ENCODE measurements around the gene DYNC1LI2. TPM values are rescaled to one million over a fixed set of nuclear protein-coding genes. Genes with fewer than 3 reads are reported as not detected.
"Not testable (repeated sequence)": the region's sequence is repeated elsewhere in the genome, so short reads cannot be mapped to it uniquely, and the experiment has no call there.

The DYNC1LI2 gene
- total RNA-seq (153 TPM), polyA plus RNA-seq (74.6 TPM)

- Histone ChIP-seq H3K36me3 (ENCODE audit: insufficient read depth) (no peaks in the 10 kb centered on the region), H3K27ac (ENCODE audit: low read depth) (peak within 1 kb of the TSS; percentile 98), H3K4me1 (ENCODE audit: insufficient read depth) (no peaks in the 10 kb centered on the region), H3K4me3 (ENCODE audit: low read depth, low read length) (peak within 1 kb of the TSS; percentile 85)
- WGBS = under 1% methylated on average over 90 of the region's 90 CpGs
- DNase-seq (ENCODE audit: extremely low spot score) = no peak
Observed at GRCh38 chr16:66751303-66751991, at the start of gene DYNC1LI2. TSS of gene DYNC1LI2 (minus strand) at chr16:66751609. CDS start at chr16:66751591, 18 bp downstream.

- H3K4me1 ChIP-seq (ENCODE audit: insufficient read depth) = no peaks in the 10 kb centered on the region
- H3K36me3 ChIP-seq (ENCODE audit: insufficient read depth) = peaks cover 6% of the 10 kb centered on the region
- 92% methylated on average over 19 of the region's 19 CpGs for whole genome bisulfite sequencing
Observed at GRCh38 chr16:66800856-66801255, 49.4 kb upstream of the DYNC1LI2 start.

GRCh38 chr16:66798161-66798560 lies 46.8 kb upstream of the DYNC1LI2 start:
- Histone ChIP-seq H3K4me3 (ENCODE audit: low read depth, low read length) (no peak overlapping the region), H3K4me1 (ENCODE audit: insufficient read depth) (no peaks in the 10 kb centered on the region), H3K27ac (ENCODE audit: low read depth) (no peak overlapping the region), H3K36me3 (ENCODE audit: insufficient read depth) (peaks cover 2% of the 10 kb centered on the region)
- 75% methylated on average over 2 of the region's 2 CpGs for WGBS
- no peak for DNase-seq (ENCODE audit: extremely low spot score)

More at GRCh38 chr16:66800856-66801255, 49.4 kb upstream of the DYNC1LI2 start:
- no peak for DNase-seq (ENCODE audit: extremely low spot score)
- H3K27ac ChIP-seq (ENCODE audit: low read depth) = no peak overlapping the region
- no peak overlapping the region for H3K4me3 ChIP-seq (ENCODE audit: low read depth, low read length)

GRCh38 chr16:66793984-66794383 lies 42.6 kb upstream of the DYNC1LI2 start:
- not testable (repeated sequence) for H3K4me3 ChIP-seq (ENCODE audit: low read depth, low read length); H3K36me3 ChIP-seq (ENCODE audit: insufficient read depth); DNase-seq (ENCODE audit: extremely low spot score); H3K27ac ChIP-seq (ENCODE audit: low read depth); H3K4me1 ChIP-seq (ENCODE audit: insufficient read depth)
- WGBS = 89% methylated on average over 6 of the region's 6 CpGs

GRCh38 chr16:66790130-66790733 lies 38.8 kb upstream of the DYNC1LI2 start:
- no peak overlapping the region for H3K4me3 ChIP-seq (ENCODE audit: low read depth, low read length)
- H3K27ac ChIP-seq (ENCODE audit: low read depth) = no peak overlapping the region
- WGBS = 60% methylated on average over 3 of the region's 3 CpGs
- no peaks in the 10 kb centered on the region for H3K36me3 ChIP-seq (ENCODE audit: insufficient read depth)
- H3K4me1 ChIP-seq (ENCODE audit: insufficient read depth) = no peaks in the 10 kb centered on the region
- no peak for DNase-seq (ENCODE audit: extremely low spot score)

- Histone ChIP-seq H3K27ac (ENCODE audit: low read depth) (no peak overlapping the region), H3K36me3 (ENCODE audit: insufficient read depth) (no peaks in the 10 kb centered on the region), H3K4me1 (ENCODE audit: insufficient read depth) (no peaks in the 10 kb centered on the region), H3K4me3 (ENCODE audit: low read depth, low read length) (no peak overlapping the region)
- no peak for DNase-seq (ENCODE audit: extremely low spot score)
- WGBS = 94% methylated on average over 2 of the region's 2 CpGs
Observed at GRCh38 chr16:66787427-66787826, 36.0 kb upstream of the DYNC1LI2 start.

GRCh38 chr16:66786551-66786950 lies 35.1 kb upstream of the DYNC1LI2 start:
- H3K4me3 ChIP-seq (ENCODE audit: low read depth, low read length) = no peak overlapping the region
- 92% methylated on average over 3 of the region's 3 CpGs for WGBS
- DNase-seq (ENCODE audit: extremely low spot score) = no peak
- no peaks in the 10 kb centered on the region for H3K4me1 ChIP-seq (ENCODE audit: insufficient read depth)
- H3K36me3 ChIP-seq (ENCODE audit: insufficient read depth) = no peaks in the 10 kb centered on the region
- H3K27ac ChIP-seq (ENCODE audit: low read depth) = no peak overlapping the region

GRCh38 chr16:66776457-66776856 lies 25.0 kb upstream of the DYNC1LI2 start:
- no peaks in the 10 kb centered on the region for H3K36me3 ChIP-seq (ENCODE audit: insufficient read depth)
- H3K4me1 ChIP-seq (ENCODE audit: insufficient read depth) = no peaks in the 10 kb centered on the region
- no peak overlapping the region for H3K4me3 ChIP-seq (ENCODE audit: low read depth, low read length)
- no peak for DNase-seq (ENCODE audit: extremely low spot score)
- no peak overlapping the region for H3K27ac ChIP-seq (ENCODE audit: low read depth)

GRCh38 chr16:66774981-66775380 lies 23.6 kb upstream of the DYNC1LI2 start:
- H3K36me3 ChIP-seq (ENCODE audit: insufficient read depth) = no peaks in the 10 kb centered on the region
- DNase-seq (ENCODE audit: extremely low spot score) = no peak
- no peak overlapping the region for H3K27ac ChIP-seq (ENCODE audit: low read depth)
- 47% methylated on average over 2 of the region's 2 CpGs for WGBS
- H3K4me1 ChIP-seq (ENCODE audit: insufficient read depth) = no peaks in the 10 kb centered on the region
- H3K4me3 ChIP-seq (ENCODE audit: low read depth, low read length) = no peak overlapping the region

GRCh38 chr16:66758086-66758485 lies 6.7 kb upstream of the DYNC1LI2 start:
- no peak overlapping the region for H3K4me3 ChIP-seq (ENCODE audit: low read depth, low read length)
- no peak overlapping the region for H3K27ac ChIP-seq (ENCODE audit: low read depth)
- no peak for DNase-seq (ENCODE audit: extremely low spot score)
- H3K36me3 ChIP-seq (ENCODE audit: insufficient read depth) = no peaks in the 10 kb centered on the region
- no peaks in the 10 kb centered on the region for H3K4me1 ChIP-seq (ENCODE audit: insufficient read depth)

GRCh38 chr16:66754819-66755218 lies 3.4 kb upstream of the DYNC1LI2 start:
- Histone ChIP-seq H3K36me3 (ENCODE audit: insufficient read depth) (no peaks in the 10 kb centered on the region), H3K4me1 (ENCODE audit: insufficient read depth) (no peaks in the 10 kb centered on the region), H3K27ac (ENCODE audit: low read depth) (no peak overlapping the region), H3K4me3 (ENCODE audit: low read depth, low read length) (no peak overlapping the region)
- DNase-seq (ENCODE audit: extremely low spot score) = no peak
- WGBS = 62% methylated on average over 3 of the region's 3 CpGs

GRCh38 chr16:66754211-66754610 lies 2.8 kb upstream of the DYNC1LI2 start:
- 92% methylated on average over 2 of the region's 2 CpGs for WGBS
- Histone ChIP-seq H3K36me3 (ENCODE audit: insufficient read depth) (no peaks in the 10 kb centered on the region), H3K4me3 (ENCODE audit: low read depth, low read length) (no peak overlapping the region), H3K4me1 (ENCODE audit: insufficient read depth) (no peaks in the 10 kb centered on the region), H3K27ac (ENCODE audit: low read depth) (no peak overlapping the region)
- DNase-seq (ENCODE audit: extremely low spot score) = no peak

- H3K4me3 ChIP-seq (ENCODE audit: low read depth, low read length) = no peak overlapping the region
- H3K4me1 ChIP-seq (ENCODE audit: insufficient read depth) = no peaks in the 10 kb centered on the region
- no peaks in the 10 kb centered on the region for H3K36me3 ChIP-seq (ENCODE audit: insufficient read depth)
- 100% methylated on average over 2 of the region's 2 CpGs for WGBS
- DNase-seq (ENCODE audit: extremely low spot score) = no peak
- no peak overlapping the region for H3K27ac ChIP-seq (ENCODE audit: low read depth)
Observed at GRCh38 chr16:66752958-66753357, 1.5 kb upstream of the DYNC1LI2 start.

- 80% methylated on average over 6 of the region's 6 CpGs for WGBS
- Histone ChIP-seq H3K36me3 (ENCODE audit: insufficient read depth) (no peaks in the 10 kb centered on the region), H3K4me3 (ENCODE audit: low read depth, low read length) (no peak overlapping the region), H3K27ac (ENCODE audit: low read depth) (no peak overlapping the region), H3K4me1 (ENCODE audit: insufficient read depth) (no peaks in the 10 kb centered on the region)
- DNase-seq (ENCODE audit: extremely low spot score) = no peak
Observed at GRCh38 chr16:66752379-66752778, 970 bp upstream of the DYNC1LI2 start.

Data from urinary bladder (tissue), 4 donors.